ENCODE results near the gene NEB.

Gene NEB

GRCh38 chr2:151552287-151552686 is 182.0 kb downstream of the NEB start:
- TF ChIP-seq MAX (IDR thresholded peaks at IDR 0.05), result no peak
- no peak for TF ChIP-seq TEAD4 (IDR thresholded peaks at IDR 0.05)
- no peak for TF ChIP-seq EP300 (IDR thresholded peaks at IDR 0.05; ENCODE audit: borderline replicate concordance)
- TF ChIP-seq ZBTB7A (IDR thresholded peaks at IDR 0.05; ENCODE audit: low read depth), result no peak
- no peak for TF ChIP-seq TAF1 (IDR thresholded peaks at IDR 0.05; ENCODE audit: low read depth)
- no peak for TF ChIP-seq FOXM1 (IDR thresholded peaks at IDR 0.05; ENCODE audit: borderline replicate concordance, low read depth)
- TF ChIP-seq USF1 (IDR thresholded peaks at IDR 0.05), result no peak
- TF ChIP-seq RAD21 (IDR thresholded peaks at IDR 0.05; ENCODE audit: low read depth), result no peak

- no peak for TF ChIP-seq NFIC (IDR thresholded peaks at IDR 0.05)
Observed at GRCh38 chr2:151551556-151551955, 182.7 kb downstream of the NEB start.

GRCh38 chr2:151549191-151549590 is 185.1 kb downstream of the NEB start:
- TF ChIP-seq EGR1 (IDR thresholded peaks at IDR 0.05) (no peak), TCF12 (IDR thresholded peaks at IDR 0.05; ENCODE audit: low read depth) (no peak), ZBTB7A (IDR thresholded peaks at IDR 0.05; ENCODE audit: low read depth) (no peak), RAD21 (IDR thresholded peaks at IDR 0.05; ENCODE audit: low read depth) (no peak), MAX (IDR thresholded peaks at IDR 0.05) (no peak), EP300 (IDR thresholded peaks at IDR 0.05; ENCODE audit: borderline replicate concordance) (no peak), CREB1 (IDR thresholded peaks at IDR 0.05; ENCODE audit: low read depth) (no peak), YY1 (IDR thresholded peaks at IDR 0.05; ENCODE audit: low read depth) (no peak), NFIC (IDR thresholded peaks at IDR 0.05) (no peak), TAF1 (IDR thresholded peaks at IDR 0.05; ENCODE audit: low read depth) (no peak), FOXM1 (IDR thresholded peaks at IDR 0.05; ENCODE audit: borderline replicate concordance, low read depth) (no peak), CEBPB (IDR thresholded peaks at IDR 0.05) (no peak), REST (IDR thresholded peaks at IDR 0.05; ENCODE audit: low read depth) (no peak), TEAD4 (IDR thresholded peaks at IDR 0.05) (no peak), USF1 (IDR thresholded peaks at IDR 0.05) (no peak)

GRCh38 chr2:151544449-151544848 is 189.8 kb downstream of the NEB start:
- TF ChIP-seq TAF1 (IDR thresholded peaks at IDR 0.05; ENCODE audit: low read depth), result no peak
- no peak for TF ChIP-seq CEBPB (IDR thresholded peaks at IDR 0.05)
- TF ChIP-seq USF1 (IDR thresholded peaks at IDR 0.05), result no peak
- TF ChIP-seq NFIC (IDR thresholded peaks at IDR 0.05), result no peak
- no peak for TF ChIP-seq FOXM1 (IDR thresholded peaks at IDR 0.05; ENCODE audit: borderline replicate concordance, low read depth)
- TF ChIP-seq ZBTB7A (IDR thresholded peaks at IDR 0.05; ENCODE audit: low read depth), result no peak
- no peak for TF ChIP-seq TEAD4 (IDR thresholded peaks at IDR 0.05)
- no peak for TF ChIP-seq CREB1 (IDR thresholded peaks at IDR 0.05; ENCODE audit: low read depth)
- no peak for TF ChIP-seq EP300 (IDR thresholded peaks at IDR 0.05; ENCODE audit: borderline replicate concordance)
- no peak for TF ChIP-seq MAX (IDR thresholded peaks at IDR 0.05)
- no peak for TF ChIP-seq RAD21 (IDR thresholded peaks at IDR 0.05; ENCODE audit: low read depth)

- TF ChIP-seq TEAD4 (IDR thresholded peaks at IDR 0.05), result no peak
- TF ChIP-seq MAX (IDR thresholded peaks at IDR 0.05), result no peak
- TF ChIP-seq TCF12 (IDR thresholded peaks at IDR 0.05; ENCODE audit: low read depth), result no peak
- no peak for TF ChIP-seq RAD21 (IDR thresholded peaks at IDR 0.05; ENCODE audit: low read depth)
- TF ChIP-seq CEBPB (IDR thresholded peaks at IDR 0.05), result no peak
- no peak for TF ChIP-seq USF1 (IDR thresholded peaks at IDR 0.05)
- TF ChIP-seq CREB1 (IDR thresholded peaks at IDR 0.05; ENCODE audit: low read depth), result no peak
- TF ChIP-seq EGR1 (IDR thresholded peaks at IDR 0.05), result no peak
- TF ChIP-seq EP300 (IDR thresholded peaks at IDR 0.05; ENCODE audit: borderline replicate concordance), result no peak
- TF ChIP-seq FOXM1 (IDR thresholded peaks at IDR 0.05; ENCODE audit: borderline replicate concordance, low read depth), result no peak
- no peak for TF ChIP-seq NFIC (IDR thresholded peaks at IDR 0.05)
- no peak for TF ChIP-seq TAF1 (IDR thresholded peaks at IDR 0.05; ENCODE audit: low read depth)
- TF ChIP-seq YY1 (IDR thresholded peaks at IDR 0.05; ENCODE audit: low read depth), result no peak
- no peak for TF ChIP-seq ZBTB7A (IDR thresholded peaks at IDR 0.05; ENCODE audit: low read depth)
- no peak for TF ChIP-seq REST (IDR thresholded peaks at IDR 0.05; ENCODE audit: low read depth)
Observed at GRCh38 chr2:151543876-151544275, 190.4 kb downstream of the NEB start.

Data from Ishikawa (cell line).